Neutrophil (primary cell): ENCODE data around the gene AMMECR1.

ENCODE experiments used
- H3K27ac ChIP-seq: fragments of 200-600 bp; sonication (generic); 2 replicates; pipeline ENCODE4 v1.5.1; 2016; ENCODE audit warnings: mild to moderate bottlenecking, moderate library complexity
- H3K27me3 ChIP-seq: fragments of 200-600 bp; sonication (generic); 2 replicates; pipeline ENCODE4 v1.6.0; 2016; ENCODE audit warnings: mild to moderate bottlenecking
- H3K36me3 ChIP-seq: fragments of 200-600 bp; sonication (generic); 2 replicates; pipeline ENCODE4 v1.5.1; 2017
- H3K4me1 ChIP-seq, 2 experiments: fragments of 200-600 bp in 1 of 2; sonication (generic) in 1 of 2; 1 replicate in 1 of 2; 2 replicates in 1 of 2; pipeline versions ENCODE4 v1.5.1 to v1.6.1; 2013 to 2016; ENCODE audit warnings: low read depth in 1 of 2, low read length in 1 of 2, mild to moderate bottlenecking in 1 of 2, moderate library complexity in 1 of 2; ENCODE audit not compliant: control insufficient read depth in 1 of 2, insufficient read depth in 1 of 2
- H3K4me3 ChIP-seq, 2 experiments: fragments of 200-600 bp in 1 of 2; sonication (generic) in 1 of 2; 1 replicate in 1 of 2; 2 replicates in 1 of 2; pipeline ENCODE4 v1.5.1; 2013 to 2016; ENCODE audit warnings: low read depth in 1 of 2, low read length in 1 of 2, mild to moderate bottlenecking in 1 of 2, moderate library complexity in 1 of 2
- H3K9me3 ChIP-seq: fragments of 200-600 bp; sonication (generic); 2 replicates; pipeline ENCODE4 v1.5.1; 2016
- TF ChIP-seq, protein P1 (sequence below): fragments of 200-600 bp; sonication (generic); IDR thresholded peaks from 2 replicates; pipeline ENCODE4 v1.5.1; 2016; ENCODE audit warnings: antibody characterized with exemption

The AMMECR1 gene

DNA sequence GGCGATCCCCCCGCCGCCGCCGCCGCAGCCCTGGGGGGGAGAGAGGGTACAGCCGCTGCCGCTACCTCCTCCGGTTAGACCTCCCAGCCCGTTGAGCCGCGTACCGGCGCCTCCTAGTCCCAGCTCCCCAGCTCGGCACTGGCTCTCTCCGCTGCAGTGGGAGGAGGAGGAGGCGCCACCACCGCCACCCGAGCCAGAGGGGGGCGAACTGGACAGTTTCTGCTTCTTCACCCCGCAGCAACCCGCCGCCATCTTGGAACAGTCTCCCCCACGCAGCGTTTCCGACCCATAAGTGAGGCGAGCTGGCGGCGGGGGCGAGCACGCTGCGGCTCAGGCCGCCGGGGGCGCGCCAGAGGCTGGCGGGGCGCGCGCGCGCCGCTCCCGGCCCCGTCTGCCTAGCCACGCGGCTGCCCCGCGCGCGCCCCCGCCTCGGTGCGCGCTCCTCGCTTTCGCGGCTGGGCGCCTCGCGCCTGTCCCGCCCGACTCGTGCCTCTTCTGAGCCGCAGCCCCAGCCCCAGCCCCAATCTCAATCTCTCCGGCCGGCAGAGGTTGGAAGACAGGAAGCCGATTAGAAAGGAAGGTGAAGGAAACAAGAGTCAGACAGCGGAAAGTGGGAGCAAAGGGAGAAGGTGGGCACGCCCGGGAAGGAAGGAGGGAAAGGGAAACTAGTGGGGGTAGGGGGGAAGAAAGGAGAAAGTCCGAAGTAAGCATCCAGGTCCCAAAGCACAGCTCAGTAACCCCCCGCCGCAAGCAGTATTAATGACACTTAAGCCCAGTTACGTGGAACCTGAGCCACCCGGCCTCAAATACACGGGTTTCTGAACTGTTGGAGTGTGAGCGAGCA is at the start of gene AMMECR1:
Gene AMMECR1, minus strand, starts transcription at position 266 of the 844 bp plus-strand sequence. Its CDS starts 14 bp downstream, at position 252.
- Histone ChIP-seq H3K27ac (peak within 1 kb of the TSS; percentile 35), H3K9me3 (no peaks in the 10 kb centered on the region), H3K4me3 (peak within 1 kb of the TSS; percentile 63 to 67), H3K4me1 (peaks cover 5 to 10% of the 10 kb centered on the region in 2 experiments), H3K27me3 (peaks cover 26% of the 10 kb centered on the region), H3K36me3 (no peaks in the 10 kb centered on the region)
- TF ChIP-seq, protein P1, sequence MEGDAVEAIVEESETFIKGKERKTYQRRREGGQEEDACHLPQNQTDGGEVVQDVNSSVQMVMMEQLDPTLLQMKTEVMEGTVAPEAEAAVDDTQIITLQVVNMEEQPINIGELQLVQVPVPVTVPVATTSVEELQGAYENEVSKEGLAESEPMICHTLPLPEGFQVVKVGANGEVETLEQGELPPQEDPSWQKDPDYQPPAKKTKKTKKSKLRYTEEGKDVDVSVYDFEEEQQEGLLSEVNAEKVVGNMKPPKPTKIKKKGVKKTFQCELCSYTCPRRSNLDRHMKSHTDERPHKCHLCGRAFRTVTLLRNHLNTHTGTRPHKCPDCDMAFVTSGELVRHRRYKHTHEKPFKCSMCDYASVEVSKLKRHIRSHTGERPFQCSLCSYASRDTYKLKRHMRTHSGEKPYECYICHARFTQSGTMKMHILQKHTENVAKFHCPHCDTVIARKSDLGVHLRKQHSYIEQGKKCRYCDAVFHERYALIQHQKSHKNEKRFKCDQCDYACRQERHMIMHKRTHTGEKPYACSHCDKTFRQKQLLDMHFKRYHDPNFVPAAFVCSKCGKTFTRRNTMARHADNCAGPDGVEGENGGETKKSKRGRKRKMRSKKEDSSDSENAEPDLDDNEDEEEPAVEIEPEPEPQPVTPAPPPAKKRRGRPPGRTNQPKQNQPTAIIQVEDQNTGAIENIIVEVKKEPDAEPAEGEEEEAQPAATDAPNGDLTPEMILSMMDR, result no peak

DNA sequence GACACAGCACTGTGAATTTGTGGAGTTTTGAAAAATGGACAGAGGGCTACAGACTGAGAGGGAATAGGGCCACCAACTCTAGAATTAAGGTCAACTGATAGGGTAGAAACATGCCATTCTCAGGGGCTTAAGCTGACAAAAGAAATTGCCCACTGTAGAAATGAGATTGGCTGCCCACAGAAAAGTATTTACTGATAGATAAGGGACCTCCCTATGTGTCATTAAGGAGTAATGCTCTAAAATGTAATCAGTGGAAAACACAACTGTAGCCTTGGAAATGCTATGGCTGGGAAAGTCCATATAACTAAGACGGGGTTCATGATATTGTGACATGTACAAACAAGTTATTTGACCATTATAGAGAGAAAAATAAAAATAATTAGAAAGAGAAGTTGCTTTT is 45.4 kb upstream of the AMMECR1 start:
- Histone ChIP-seq H3K36me3 (no peaks in the 10 kb centered on the region), H3K4me3 (no peak overlapping the region), H3K27ac (no peak overlapping the region), H3K27me3 (no peaks in the 10 kb centered on the region), H3K4me1 (no peaks in the 10 kb centered on the region), H3K9me3 (no peaks in the 10 kb centered on the region)
- TF ChIP-seq, protein P1, result no peak

DNA sequence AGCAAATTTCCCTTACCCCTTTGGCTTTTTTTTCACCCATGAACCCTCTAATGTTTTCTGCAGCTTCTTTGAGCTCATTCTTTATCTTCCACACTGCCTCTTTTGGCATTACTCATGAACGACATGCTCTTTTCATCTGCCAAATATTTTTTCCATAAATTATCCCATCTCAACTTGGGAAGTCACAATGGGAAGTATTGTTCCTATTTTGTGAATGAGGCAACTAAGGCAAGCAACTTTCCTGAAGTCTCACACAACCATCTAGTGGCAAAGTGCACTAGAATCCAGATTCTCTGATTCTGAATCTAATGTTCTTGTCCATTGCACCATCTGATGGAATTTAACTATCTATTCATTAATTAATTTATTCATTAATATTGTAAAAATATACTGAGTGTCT is 41.4 kb upstream of the AMMECR1 start:
- TF ChIP-seq, protein P1, result no peak
- Histone ChIP-seq H3K36me3 (no peaks in the 10 kb centered on the region), H3K4me1 (no peaks in the 10 kb centered on the region), H3K4me3 (no peak overlapping the region), H3K27ac (no peak overlapping the region), H3K27me3 (no peaks in the 10 kb centered on the region), H3K9me3 (no peaks in the 10 kb centered on the region)

DNA sequence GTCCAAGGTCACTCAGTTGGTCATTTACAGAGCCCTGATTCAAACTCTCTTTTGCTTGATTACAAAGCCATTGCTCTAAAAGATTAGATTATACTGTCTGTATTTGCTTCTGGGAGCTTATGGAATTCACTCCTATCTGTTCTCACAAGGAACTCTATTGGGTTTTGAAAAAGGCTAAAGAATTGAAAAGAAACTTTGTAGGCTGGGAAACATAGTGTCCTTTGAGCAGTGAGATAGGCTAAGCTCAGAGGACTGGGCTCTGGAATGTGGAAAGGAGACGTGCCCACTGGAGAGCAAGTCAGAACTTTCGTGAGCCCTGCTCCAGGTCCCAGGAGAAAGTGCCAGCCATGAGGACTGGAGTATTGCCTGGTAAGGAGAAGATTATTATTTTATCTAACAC is 40.7 kb upstream of the AMMECR1 start, which contains the start of gene RTL9:
Gene RTL9, plus strand, starts transcription at position 301 of the 400 bp plus-strand sequence. CDS start 91,770 bp downstream, outside the sequence.
- H3K9me3 ChIP-seq, result no peaks in the 10 kb centered on the region
- H3K36me3 ChIP-seq, result no peaks in the 10 kb centered on the region
- H3K4me1 ChIP-seq, result no peaks in the 10 kb centered on the region
- no peak within 1 kb of the TSS for H3K27ac ChIP-seq
- TF ChIP-seq, protein P1, result no peak
- no peaks in the 10 kb centered on the region for H3K27me3 ChIP-seq
- no peak within 1 kb of the TSS for H3K4me3 ChIP-seq

- Histone ChIP-seq H3K9me3 (no peaks in the 10 kb centered on the region), H3K4me1 (no peaks in the 10 kb centered on the region), H3K4me3 (no peak overlapping the region), H3K27me3 (no peaks in the 10 kb centered on the region), H3K36me3 (no peaks in the 10 kb centered on the region), H3K27ac (no peak overlapping the region)
- TF ChIP-seq, protein P1, result no peak
These were observed 28.8 kb upstream of the AMMECR1 start for GRCh38 chrX:110346681-110347080.
